Sigmoid colon (tissue), 3 donors: ENCODE results near the gene THSD7B.

Experiments used
- CTCF ChIP-seq, 4 experiments: fragments of 450-650 bp in 3 of 4; fragments of 200-600 bp in 1 of 4; IDR thresholded peaks; one replicate each; pipeline ENCODE4 v1.5.1; 2016 to 2019; ENCODE audit warnings: antibody characterized with exemption in 4 of 4, mild to moderate bottlenecking in 3 of 4, moderate library complexity in 2 of 4
- POLR2A ChIP-seq, 2 donors: fragments of 450-650 bp; IDR thresholded peaks; one replicate each; pipeline ENCODE4 v1.6.1; 2016; ENCODE audit warnings: antibody characterized with exemption in 2 of 2, mild to moderate bottlenecking in 2 of 2, moderate library complexity in 2 of 2

- TF ChIP-seq CTCF (IDR thresholded peaks at IDR 0.05) (no peak), POLR2A (IDR thresholded peaks at IDR 0.05) (no peak)
These were observed 12.0 kb downstream of the THSD7B start for GRCh38 chr2:136777391-136777790.
